Endothelial cell (in vitro differentiated cells): ENCODE data around the gene CADM1. TPM values are rescaled to one million over a fixed set of nuclear protein-coding genes. Genes with fewer than 3 reads are reported as not detected.

Source experiments
- DNase-seq: peaks from one replicate; pipeline ENCODE4 v3.0.0; 2021; ENCODE audit warnings: low spot score
- H3K27ac Mint-ChIP-seq: one replicate; pipeline ENCODE4 v1.8.0; 2021; ENCODE audit warnings: mixed read lengths, inconsistent platforms; ENCODE audit not compliant: unreplicated experiment
- H3K27me3 Mint-ChIP-seq: one replicate; pipeline ENCODE4 v1.8.0; 2021; ENCODE audit warnings: mild to moderate bottlenecking, moderate library complexity, mixed read lengths, inconsistent platforms; ENCODE audit not compliant: unreplicated experiment
- H3K36me3 Mint-ChIP-seq: one replicate; pipeline ENCODE4 v1.8.0; 2021; ENCODE audit warnings: mild to moderate bottlenecking, low read depth, mixed read lengths, inconsistent platforms; ENCODE audit not compliant: unreplicated experiment
- H3K4me1 Mint-ChIP-seq: one replicate; pipeline ENCODE4 v1.8.0; 2021; ENCODE audit warnings: mild to moderate bottlenecking, mixed read lengths, inconsistent platforms; ENCODE audit not compliant: unreplicated experiment
- H3K4me3 Mint-ChIP-seq: one replicate; pipeline ENCODE4 v1.8.0; 2021; ENCODE audit warnings: mild to moderate bottlenecking, mixed read lengths, inconsistent platforms; ENCODE audit not compliant: unreplicated experiment
- H3K9me3 Mint-ChIP-seq: one replicate; pipeline ENCODE4 v1.8.0; 2021; ENCODE audit warnings: mixed read lengths, inconsistent platforms; ENCODE audit not compliant: unreplicated experiment
- CTCF ChIP-seq: fragments of 200-600 bp; sonication (generic); IDR thresholded peaks from one replicate; pipeline ENCODE4 v1.5.0; 2021; ENCODE audit warnings: antibody characterized with exemption; ENCODE audit not compliant: unreplicated experiment
- total RNA-seq: library from RNA; stranded (reverse); fragmentation: NEBNext Ultra II Directional; extraction: Animal tissue kit (Norgen Biotek cat#: 25700); gene quantifications from one replicate; pipeline ENCODE4 v1.2.1, GENCODE V29; 2021; ENCODE audit not compliant: unreplicated experiment

Gene CADM1
- total RNA-seq, 1 donor from 2014 or later, result 65.5 TPM

GRCh38 chr11:115444542-115444941 is 59.7 kb downstream of the CADM1 start:
- no peak overlapping the region for H3K27ac Mint-ChIP-seq
- H3K27me3 Mint-ChIP-seq, result no peaks in the 10 kb centered on the region
- H3K9me3 Mint-ChIP-seq, result no peaks in the 10 kb centered on the region
- H3K36me3 Mint-ChIP-seq, result no peaks in the 10 kb centered on the region
- TF ChIP-seq CTCF, result no peak
- no peak for DNase-seq
- no peaks in the 10 kb centered on the region for H3K4me1 Mint-ChIP-seq
- H3K4me3 Mint-ChIP-seq, result no peak overlapping the region

- no peak overlapping the region for H3K4me3 Mint-ChIP-seq
- H3K27ac Mint-ChIP-seq, result no peak overlapping the region
- no peaks in the 10 kb centered on the region for H3K27me3 Mint-ChIP-seq
- H3K4me1 Mint-ChIP-seq, result peaks cover 14% of the 10 kb centered on the region
- no peak for TF ChIP-seq CTCF
- no peaks in the 10 kb centered on the region for H3K36me3 Mint-ChIP-seq
- DNase-seq, result no peak
- H3K9me3 Mint-ChIP-seq, result no peaks in the 10 kb centered on the region
Measured at GRCh38 chr11:115439969-115440540, 64.2 kb downstream of the CADM1 start.

- TF ChIP-seq CTCF, result no peak
Measured at GRCh38 chr11:115439385-115439784, 64.8 kb downstream of the CADM1 start.

GRCh38 chr11:115437902-115438575 is 66.2 kb downstream of the CADM1 start:
- no peak overlapping the region for H3K4me3 Mint-ChIP-seq
- peaks cover 14% of the 10 kb centered on the region for H3K4me1 Mint-ChIP-seq
- H3K36me3 Mint-ChIP-seq, result no peaks in the 10 kb centered on the region
- no peak for TF ChIP-seq CTCF
- no peaks in the 10 kb centered on the region for H3K9me3 Mint-ChIP-seq
- no peak for DNase-seq
- H3K27ac Mint-ChIP-seq, result no peak overlapping the region
- H3K27me3 Mint-ChIP-seq, result no peaks in the 10 kb centered on the region

More at GRCh38 chr11:115439385-115439784, 64.8 kb downstream of the CADM1 start:
- no peak for DNase-seq
- Mint-ChIP-seq H3K27me3 (no peaks in the 10 kb centered on the region), H3K4me1 (peaks cover 14% of the 10 kb centered on the region), H3K27ac (no peak overlapping the region), H3K4me3 (no peak overlapping the region), H3K9me3 (no peaks in the 10 kb centered on the region), H3K36me3 (no peaks in the 10 kb centered on the region)

- Mint-ChIP-seq H3K27me3 (no peaks in the 10 kb centered on the region), H3K27ac (no peak overlapping the region), H3K36me3 (no peaks in the 10 kb centered on the region), H3K4me1 (no peaks in the 10 kb centered on the region), H3K4me3 (no peak overlapping the region), H3K9me3 (no peaks in the 10 kb centered on the region)
- no peak for TF ChIP-seq CTCF
- no peak for DNase-seq
Measured at GRCh38 chr11:115430345-115430744, 73.9 kb downstream of the CADM1 start.
